Transverse colon (tissue), 4 donors: ENCODE data around the gene TMEM184A.

ENCODE experiments used
- EP300 ChIP-seq: sonication (generic); formaldehyde crosslinking; IDR thresholded peaks from one replicate; pipeline ENCODE4 v1.6.1; 2017; ENCODE audit warnings: antibody characterized with exemption, low read depth
- POLR2A ChIP-seq: fragments of 450-650 bp; IDR thresholded peaks from one replicate; pipeline ENCODE4 v1.6.1; 2016; ENCODE audit warnings: antibody characterized with exemption, mild to moderate bottlenecking, moderate library complexity
- POLR2AphosphoS5 ChIP-seq, 3 donors: sonication (generic); formaldehyde crosslinking; IDR thresholded peaks; one replicate each; pipeline ENCODE4 v1.6.1; 2016; ENCODE audit warnings: antibody characterized with exemption in 3 of 3
- TF ChIP-seq, protein P1 (sequence below), 5 experiments: fragments of 200-600 bp in 3 of 5; fragments of 450-650 bp in 2 of 5; sonication (generic) in 3 of 5; IDR thresholded peaks; 1 replicate in 2 of 5; 2 replicates in 3 of 5; pipeline ENCODE4 v1.5.1; 2016 to 2017; ENCODE audit warnings: antibody characterized with exemption in 5 of 5, inconsistent platforms in 3 of 5, mild to moderate bottlenecking in 2 of 5, moderate library complexity in 1 of 5

- TF ChIP-seq, protein P1, sequence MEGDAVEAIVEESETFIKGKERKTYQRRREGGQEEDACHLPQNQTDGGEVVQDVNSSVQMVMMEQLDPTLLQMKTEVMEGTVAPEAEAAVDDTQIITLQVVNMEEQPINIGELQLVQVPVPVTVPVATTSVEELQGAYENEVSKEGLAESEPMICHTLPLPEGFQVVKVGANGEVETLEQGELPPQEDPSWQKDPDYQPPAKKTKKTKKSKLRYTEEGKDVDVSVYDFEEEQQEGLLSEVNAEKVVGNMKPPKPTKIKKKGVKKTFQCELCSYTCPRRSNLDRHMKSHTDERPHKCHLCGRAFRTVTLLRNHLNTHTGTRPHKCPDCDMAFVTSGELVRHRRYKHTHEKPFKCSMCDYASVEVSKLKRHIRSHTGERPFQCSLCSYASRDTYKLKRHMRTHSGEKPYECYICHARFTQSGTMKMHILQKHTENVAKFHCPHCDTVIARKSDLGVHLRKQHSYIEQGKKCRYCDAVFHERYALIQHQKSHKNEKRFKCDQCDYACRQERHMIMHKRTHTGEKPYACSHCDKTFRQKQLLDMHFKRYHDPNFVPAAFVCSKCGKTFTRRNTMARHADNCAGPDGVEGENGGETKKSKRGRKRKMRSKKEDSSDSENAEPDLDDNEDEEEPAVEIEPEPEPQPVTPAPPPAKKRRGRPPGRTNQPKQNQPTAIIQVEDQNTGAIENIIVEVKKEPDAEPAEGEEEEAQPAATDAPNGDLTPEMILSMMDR (IDR thresholded peaks at IDR 0.05): peak; percentile 25 to 94 (median 79)
- peak; percentile 55 to 86 (median 77) for TF ChIP-seq POLR2AphosphoS5 (IDR thresholded peaks at IDR 0.05)
- no peak for TF ChIP-seq EP300
- TF ChIP-seq POLR2A: peak; percentile 71
Observed at GRCh38 chr7:1503816-1504775, 51.9 kb downstream of the TMEM184A start, which contains the start of gene INTS1.
